ENCODE data around the gene DAGLB. TPM values are rescaled to one million over a fixed set of nuclear protein-coding genes. Genes with fewer than 3 reads are reported as not detected.

Gene DAGLB
- total and polyA plus RNA-seq, 2 experiments from 2014 or later, result 26.7 to 31.7 TPM

GRCh38 chr7:6486438-6487183, 38.9 kb upstream of the DAGLB start:
- no peak for TF ChIP-seq EZH2 (IDR thresholded peaks at IDR 0.05; ENCODE audit: insufficient read depth, poor library complexity, severe bottlenecking)
- no peak for TF ChIP-seq EZH2phosphoT487 (IDR thresholded peaks at IDR 0.05; ENCODE audit: insufficient read depth, low read depth)
- H3K9ac ChIP-seq, result no peak overlapping the region
- H2AFZ ChIP-seq, result no peak overlapping the region
- H3K27ac ChIP-seq, result no peak overlapping the region
- peaks cover 23% of the 10 kb centered on the region for H3K79me2 ChIP-seq (ENCODE audit: insufficient read depth)
- no peaks in the 10 kb centered on the region for H3K27me3 ChIP-seq (replicated peaks; ENCODE audit: insufficient read depth)
- 0 out of 2 replicates have a peak, but pooled peaks cover 4% of the 10 kb centered on the region for H3K36me3 ChIP-seq (ENCODE audit: low read depth)
- no peak for DNase-seq
- H3K9me2 ChIP-seq (ENCODE audit: insufficient read depth), result no peaks in the 10 kb centered on the region
- H3K4me3 ChIP-seq, result no peak overlapping the region
- H3K4me1 ChIP-seq (ENCODE audit: insufficient read depth), result peaks cover 13% of the 10 kb centered on the region
- H3K4me2 ChIP-seq (ENCODE audit: unreplicated experiment), result no peak overlapping the region
- H3F3A ChIP-seq (ENCODE audit: insufficient read depth), result peaks cover 16% of the 10 kb centered on the region
- peaks cover 5% of the 10 kb centered on the region; the same call in 1 of the 2 replicates for H4K20me1 ChIP-seq (ENCODE audit: insufficient read depth)
- 83 to 88% methylated on average over 19 of the region's 19 CpGs for WGBS, 2 experiments (ENCODE audit: low coverage in 1 of 2, low lambda C conversion rate in 2 of 2, missing lambda C conversion rate in 2 of 2)
- H3K9me3 ChIP-seq (ENCODE audit: low read depth), result no peaks in the 10 kb centered on the region
- in situ Hi-C loops (cut with MboI), result no loop called here

GRCh38 chr7:6482743-6483119, 35.0 kb upstream of the DAGLB start:
- no peak overlapping the region for H2AFZ ChIP-seq
- no peaks in the 10 kb centered on the region for H3K9me3 ChIP-seq (ENCODE audit: low read depth)
- peak overlapping the region; percentile 98 for H3K27ac ChIP-seq
- peaks cover 12% of the 10 kb centered on the region; the same call in 1 of the 2 replicates for H3K36me3 ChIP-seq (ENCODE audit: low read depth)
- DNase-seq, result peak; percentile 33
- peak overlapping the region; percentile 90 for H3K4me3 ChIP-seq
- peaks cover 39% of the 10 kb centered on the region for H3F3A ChIP-seq (ENCODE audit: insufficient read depth)
- no peak for TF ChIP-seq EZH2 (IDR thresholded peaks at IDR 0.05; ENCODE audit: insufficient read depth, poor library complexity, severe bottlenecking)
- no peak for TF ChIP-seq EZH2phosphoT487 (IDR thresholded peaks at IDR 0.05; ENCODE audit: insufficient read depth, low read depth)
- no peaks in the 10 kb centered on the region for H3K9me2 ChIP-seq (ENCODE audit: insufficient read depth)
- peaks cover 26% of the 10 kb centered on the region; the same call in 1 of the 2 replicates for H4K20me1 ChIP-seq (ENCODE audit: insufficient read depth)
- H3K79me2 ChIP-seq (ENCODE audit: insufficient read depth), result peaks cover 62% of the 10 kb centered on the region
- 1 to 3% methylated on average over 6 of the region's 6 CpGs for WGBS, 2 experiments (ENCODE audit: low coverage in 1 of 2, low lambda C conversion rate in 2 of 2, missing lambda C conversion rate in 2 of 2)
- H3K4me1 ChIP-seq (ENCODE audit: insufficient read depth), result peaks cover 41% of the 10 kb centered on the region
- H3K4me2 ChIP-seq (ENCODE audit: unreplicated experiment), result peak overlapping the region; percentile 91
- in situ Hi-C loops (cut with MboI), result no loop called here
- no peaks in the 10 kb centered on the region for H3K27me3 ChIP-seq (replicated peaks; ENCODE audit: insufficient read depth)
- H3K9ac ChIP-seq, result peak overlapping the region; percentile 100

GRCh38 chr7:6482307-6482706, 34.6 kb upstream of the DAGLB start:
- Histone ChIP-seq H3K9me3 (ENCODE audit: low read depth) (no peaks in the 10 kb centered on the region), H4K20me1 (ENCODE audit: insufficient read depth) (peaks cover 30% of the 10 kb centered on the region; the same call in 1 of the 2 replicates), H3K9me2 (ENCODE audit: insufficient read depth) (no peaks in the 10 kb centered on the region), H3K4me3 (peak overlapping the region; percentile 90), H3K9ac (peak overlapping the region; percentile 100), H3K4me1 (ENCODE audit: insufficient read depth) (peaks cover 43% of the 10 kb centered on the region), H3F3A (ENCODE audit: insufficient read depth) (peaks cover 39% of the 10 kb centered on the region), H3K36me3 (ENCODE audit: low read depth) (peaks cover 12% of the 10 kb centered on the region; the same call in 1 of the 2 replicates), H3K79me2 (ENCODE audit: insufficient read depth) (peaks cover 66% of the 10 kb centered on the region), H3K27ac (peak overlapping the region; percentile 98), H3K27me3 (replicated peaks; ENCODE audit: insufficient read depth) (no peaks in the 10 kb centered on the region), H2AFZ (no peak overlapping the region), H3K4me2 (ENCODE audit: unreplicated experiment) (peak overlapping the region; percentile 91)
- DNase-seq, result peak; percentile 37
- TF ChIP-seq EZH2 (IDR thresholded peaks at IDR 0.05; ENCODE audit: insufficient read depth, poor library complexity, severe bottlenecking), result no peak
- no peak for TF ChIP-seq EZH2phosphoT487 (IDR thresholded peaks at IDR 0.05; ENCODE audit: insufficient read depth, low read depth)
- 8 to 16% methylated on average over 4 of the region's 4 CpGs for WGBS, 2 experiments (ENCODE audit: low coverage in 1 of 2, low lambda C conversion rate in 2 of 2, missing lambda C conversion rate in 2 of 2)
- in situ Hi-C loops (cut with MboI), result no loop called here

GRCh38 chr7:6481445-6481844, 33.7 kb upstream of the DAGLB start:
- no peak for TF ChIP-seq EZH2 (IDR thresholded peaks at IDR 0.05; ENCODE audit: insufficient read depth, poor library complexity, severe bottlenecking)
- TF ChIP-seq EZH2phosphoT487 (IDR thresholded peaks at IDR 0.05; ENCODE audit: insufficient read depth, low read depth), result no peak
- Histone ChIP-seq H3K79me2 (ENCODE audit: insufficient read depth) (peaks cover 74% of the 10 kb centered on the region), H3K27me3 (replicated peaks; ENCODE audit: insufficient read depth) (no peaks in the 10 kb centered on the region), H4K20me1 (ENCODE audit: insufficient read depth) (peaks cover 38% of the 10 kb centered on the region; the same call in 1 of the 2 replicates), H3K4me3 (peak overlapping the region; percentile 90), H3K27ac (peak overlapping the region; percentile 98), H3K9me3 (ENCODE audit: low read depth) (no peaks in the 10 kb centered on the region), H3K9ac (peak overlapping the region; percentile 100), H3F3A (ENCODE audit: insufficient read depth) (peaks cover 47% of the 10 kb centered on the region), H3K4me2 (ENCODE audit: unreplicated experiment) (peak overlapping the region; percentile 91), H3K4me1 (ENCODE audit: insufficient read depth) (peaks cover 52% of the 10 kb centered on the region), H3K9me2 (ENCODE audit: insufficient read depth) (no peaks in the 10 kb centered on the region), H3K36me3 (ENCODE audit: low read depth) (peaks cover 15% of the 10 kb centered on the region; the same call in 1 of the 2 replicates), H2AFZ (no peak overlapping the region)
- in situ Hi-C loops (cut with MboI), result no loop called here
- no peak for DNase-seq
- 51 to 53% methylated on average over 6 of the region's 6 CpGs for WGBS, 2 experiments (ENCODE audit: low coverage in 1 of 2, low lambda C conversion rate in 2 of 2, missing lambda C conversion rate in 2 of 2)

Data from GM23248 (cell line).